Trophoblast cell (in vitro differentiated cells and primary cell): Measurements from ENCODE around the gene MAP6D1.

ENCODE experiments used
- DNase-seq, 2 donors: peaks; one replicate each; pipeline ENCODE4 v3.0.0-alpha.2; 2016
- H2AFZ ChIP-seq: 2 replicates; pipeline ENCODE4 v1.6.1; 2013; ENCODE audit warnings: low read length, moderate library complexity, mild to moderate bottlenecking; ENCODE audit not compliant: insufficient read depth, poor library complexity
- H2AK5ac ChIP-seq: 2 replicates; pipeline ENCODE4 v1.6.1; 2013; ENCODE audit warnings: mild to moderate bottlenecking, low read length
- H2BK120ac ChIP-seq: 2 replicates; pipeline ENCODE4 v1.6.1; 2013; ENCODE audit warnings: low read length, mild to moderate bottlenecking, moderate library complexity; ENCODE audit not compliant: insufficient read depth, poor library complexity
- H2BK12ac ChIP-seq: 2 replicates; pipeline ENCODE4 v1.6.1; 2013; ENCODE audit warnings: mild to moderate bottlenecking, low read length, moderate library complexity
- H2BK5ac ChIP-seq: 2 replicates; pipeline ENCODE4 v1.6.1; 2013; ENCODE audit warnings: low read length, low read depth, moderate library complexity, mild to moderate bottlenecking; ENCODE audit not compliant: poor library complexity
- H3K14ac ChIP-seq: 2 replicates; pipeline ENCODE4 v1.6.1; 2013; ENCODE audit warnings: mild to moderate bottlenecking, low read length
- H3K18ac ChIP-seq: 2 replicates; pipeline ENCODE4 v1.6.1; 2013; ENCODE audit warnings: mild to moderate bottlenecking, low read length
- H3K23ac ChIP-seq: 2 replicates; pipeline ENCODE4 v1.6.1; 2013; ENCODE audit warnings: low read length
- H3K27ac ChIP-seq: 2 replicates; pipeline ENCODE4 v1.5.1; 2013; ENCODE audit warnings: low read depth, mild to moderate bottlenecking, inconsistent platforms, low read length, moderate library complexity
- H3K27me3 ChIP-seq: 2 replicates; pipeline ENCODE4 v1.6.1; 2013; ENCODE audit warnings: inconsistent platforms, mild to moderate bottlenecking, low read length, moderate library complexity; ENCODE audit not compliant: insufficient read depth
- H3K36me3 ChIP-seq, 2 experiments: 1 replicate in 1 of 2; 2 replicates in 1 of 2; pipeline ENCODE4 v1.6.1; 2013; ENCODE audit warnings: low read length in 2 of 2, mild to moderate bottlenecking in 2 of 2, moderate library complexity in 1 of 2; ENCODE audit not compliant: insufficient read depth in 2 of 2, control insufficient read depth in 1 of 2
- H3K4ac ChIP-seq: 2 replicates; pipeline ENCODE4 v1.6.1; 2013; ENCODE audit warnings: low read depth, mild to moderate bottlenecking, low read length, moderate library complexity
- H3K4me1 ChIP-seq, 2 experiments: 1 replicate in 1 of 2; 2 replicates in 1 of 2; pipeline ENCODE4 v1.6.1; 2013; ENCODE audit warnings: low read length in 2 of 2, mild to moderate bottlenecking in 2 of 2, moderate library complexity in 1 of 2; ENCODE audit not compliant: insufficient read depth in 2 of 2, control insufficient read depth in 1 of 2
- H3K4me2 ChIP-seq: 2 replicates; pipeline ENCODE4 v1.6.1; 2013; ENCODE audit warnings: inconsistent platforms, mild to moderate bottlenecking, low read length, moderate library complexity
- H3K4me3 ChIP-seq: 2 replicates; pipeline ENCODE4 v1.5.1; 2013; ENCODE audit warnings: mild to moderate bottlenecking, low read depth, low read length, inconsistent platforms
- H3K79me1 ChIP-seq: one replicate; pipeline ENCODE4 v1.6.1; 2013; ENCODE audit warnings: low read length
- H3K79me2 ChIP-seq: 2 replicates; pipeline ENCODE4 v1.6.1; 2013; ENCODE audit warnings: low read length, mild to moderate bottlenecking; ENCODE audit not compliant: control insufficient read depth, insufficient read depth, poor library complexity
- H3K9ac ChIP-seq: 2 replicates; pipeline ENCODE4 v1.6.1; 2013; ENCODE audit warnings: mild to moderate bottlenecking, low read length
- H3K9me3 ChIP-seq: 2 replicates; pipeline ENCODE4 v1.6.1; 2013; ENCODE audit warnings: low read depth, mild to moderate bottlenecking, control low read depth, inconsistent platforms, low read length; ENCODE audit not compliant: insufficient read depth
- H4K12ac ChIP-seq: 2 replicates; pipeline ENCODE4 v1.6.1; 2013; ENCODE audit warnings: low read depth, mild to moderate bottlenecking, low read length, moderate library complexity
- H4K8ac ChIP-seq: 2 replicates; pipeline ENCODE4 v1.6.1; 2013; ENCODE audit warnings: low read depth, mild to moderate bottlenecking, low read length, moderate library complexity
- H4K91ac ChIP-seq: one replicate; pipeline ENCODE4 v1.6.1; 2013; ENCODE audit warnings: low read depth, mild to moderate bottlenecking, low read length, moderate library complexity
- WGBS: extraction: QIAGEN DNeasy Blood & Tissue Kit; methylation state at CpG from one replicate; pipeline ENCODE4 v1.1.7; 2013; ENCODE audit warnings: missing lambda C conversion rate; ENCODE audit not compliant: insufficient read length, insufficient coverage; ENCODE audit errors: extremely low coverage; 5-methylcytosine and 5-hydroxymethylcytosine counted together

MAP6D1 gene

GRCh38 chr3:183824761-183825455 is 469 bp downstream of the MAP6D1 start:
- H4K91ac ChIP-seq, result no peak overlapping the region
- peak overlapping the region; percentile 11 for H3K14ac ChIP-seq
- no peak overlapping the region for H4K8ac ChIP-seq
- H3K4me1 ChIP-seq, result peaks cover 9 to 10% of the 10 kb centered on the region in 2 experiments
- no peak overlapping the region for H3K4ac ChIP-seq
- no peak overlapping the region for H2BK120ac ChIP-seq
- no peak overlapping the region for H3K27ac ChIP-seq
- H3K4me3 ChIP-seq, result peak overlapping the region; percentile 84
- no peak overlapping the region for H3K23ac ChIP-seq
- H2BK5ac ChIP-seq, result no peak overlapping the region
- no peaks in the 10 kb centered on the region for H3K79me1 ChIP-seq
- H4K12ac ChIP-seq, result no peak overlapping the region
- H3K9ac ChIP-seq, result peak overlapping the region; percentile 79
- H3K79me2 ChIP-seq, result no peaks in the 10 kb centered on the region
- H3K9me3 ChIP-seq, result no peaks in the 10 kb centered on the region
- H2AK5ac ChIP-seq, result no peak overlapping the region
- no CpG with 5 or more reads among the region's 88 CpGs for WGBS
- H3K36me3 ChIP-seq, result peaks cover 2 to 12% of the 10 kb centered on the region in 2 experiments
- no peaks in the 10 kb centered on the region for H3K27me3 ChIP-seq
- H3K18ac ChIP-seq, result no peak overlapping the region
- peak overlapping the region; percentile 74 for H2AFZ ChIP-seq
- H3K4me2 ChIP-seq, result peak overlapping the region; percentile 99
- H2BK12ac ChIP-seq, result no peak overlapping the region
- DNase-seq, result no peak

GRCh38 chr3:183823963-183824362 is 1.4 kb downstream of the MAP6D1 start:
- no peak overlapping the region for H4K91ac ChIP-seq
- no peak overlapping the region for H3K9ac ChIP-seq
- no peak overlapping the region for H4K12ac ChIP-seq
- no peak overlapping the region for H2BK120ac ChIP-seq
- no peaks in the 10 kb centered on the region for H3K9me3 ChIP-seq
- no peaks in the 10 kb centered on the region for H3K79me2 ChIP-seq
- no peaks in the 10 kb centered on the region for H3K79me1 ChIP-seq
- no peak overlapping the region for H3K4me2 ChIP-seq
- no peaks in the 10 kb centered on the region for H3K27me3 ChIP-seq
- no peak overlapping the region for H3K4me3 ChIP-seq
- no peak overlapping the region for H3K23ac ChIP-seq
- H3K4me1 ChIP-seq, result peaks cover 9 to 10% of the 10 kb centered on the region in 2 experiments
- no peak overlapping the region for H2BK12ac ChIP-seq
- no peak overlapping the region for H3K27ac ChIP-seq
- H3K18ac ChIP-seq, result no peak overlapping the region
- H2AK5ac ChIP-seq, result no peak overlapping the region
- WGBS, result no CpG with 5 or more reads among the region's 5 CpGs
- H2BK5ac ChIP-seq, result no peak overlapping the region
- peaks cover 0 to 6% of the 10 kb centered on the region in 2 experiments for H3K36me3 ChIP-seq
- no peak overlapping the region for H3K14ac ChIP-seq
- no peak overlapping the region for H3K4ac ChIP-seq
- H2AFZ ChIP-seq, result no peak overlapping the region
- DNase-seq, result no peak
- H4K8ac ChIP-seq, result no peak overlapping the region

- Histone ChIP-seq H3K14ac (no peak overlapping the region), H4K8ac (no peak overlapping the region), H3K9me3 (no peaks in the 10 kb centered on the region), H3K79me1 (no peaks in the 10 kb centered on the region), H3K79me2 (no peaks in the 10 kb centered on the region), H3K4me2 (no peak overlapping the region), H3K27me3 (no peaks in the 10 kb centered on the region), H3K9ac (no peak overlapping the region), H3K4ac (no peak overlapping the region), H4K12ac (no peak overlapping the region), H3K23ac (no peak overlapping the region), H3K36me3 (peaks cover 0 to 2% of the 10 kb centered on the region in 2 experiments), H3K4me1 (peaks cover 9 to 10% of the 10 kb centered on the region in 2 experiments), H3K4me3 (no peak overlapping the region), H2AFZ (no peak overlapping the region), H2AK5ac (no peak overlapping the region), H2BK120ac (no peak overlapping the region), H4K91ac (no peak overlapping the region), H2BK5ac (no peak overlapping the region), H2BK12ac (no peak overlapping the region), H3K18ac (no peak overlapping the region), H3K27ac (no peak overlapping the region)
- WGBS, result no CpG with 5 or more reads among the region's 13 CpGs
- no peak for DNase-seq
These were observed 2.7 kb downstream of the MAP6D1 start for GRCh38 chr3:183822631-183823030.

GRCh38 chr3:183819831-183820230 is 5.5 kb downstream of the MAP6D1 start:
- Histone ChIP-seq H3K4ac (no peak overlapping the region), H2BK5ac (no peak overlapping the region), H3K23ac (no peak overlapping the region), H2BK12ac (no peak overlapping the region), H3K9ac (no peak overlapping the region), H4K91ac (no peak overlapping the region), H4K12ac (no peak overlapping the region), H4K8ac (no peak overlapping the region), H3K4me2 (no peak overlapping the region), H3K36me3 (peaks cover 8 to 24% of the 10 kb centered on the region in 2 experiments), H3K79me1 (no peaks in the 10 kb centered on the region), H3K9me3 (no peaks in the 10 kb centered on the region), H3K27ac (no peak overlapping the region), H3K14ac (no peak overlapping the region), H2AK5ac (no peak overlapping the region), H3K4me1 (peaks cover 6 to 8% of the 10 kb centered on the region in 2 experiments), H3K79me2 (no peaks in the 10 kb centered on the region), H3K27me3 (no peaks in the 10 kb centered on the region), H2BK120ac (no peak overlapping the region), H3K18ac (no peak overlapping the region), H3K4me3 (no peak overlapping the region), H2AFZ (no peak overlapping the region)
- no CpG with 5 or more reads among the region's 6 CpGs for WGBS
- no peak for DNase-seq
